ENCODE data around the gene UBE2N. TPM values are rescaled to one million over a fixed set of nuclear protein-coding genes. Genes with fewer than 3 reads are reported as not detected.

UBE2N gene
- total RNA-seq, 2 donors from 2014 or later, result 106 to 137 TPM

- Histone ChIP-seq H3K9ac (ENCODE audit: low read depth in 2 of 2, low read length in 2 of 2) (peak within 1 kb of the TSS; percentile 99), H3K4me1 (peaks cover 3% of the 10 kb centered on the region)
Measured at GRCh38 chr12:93377252-93378195, 64.2 kb downstream of the UBE2N start, which contains the start of gene NUDT4. TSS of gene NUDT4 (plus strand) at chr12:93377925. CDS start at chr12:93378323, 398 bp downstream.

GRCh38 chr12:93376436-93377251, 65.1 kb downstream of the UBE2N start:
- peak; percentile 67 for DNase-seq
- Histone ChIP-seq H3K36me3 (no peaks in the 10 kb centered on the region), H3K9me3 (no peaks in the 10 kb centered on the region), H3K27ac (peak overlapping the region; percentile 82), H3K4me1 (peaks cover 3% of the 10 kb centered on the region), H3K4me3 (peak overlapping the region; percentile 64), H3K27me3 (no peaks in the 10 kb centered on the region), H3K9ac (ENCODE audit: low read depth in 2 of 2, low read length in 2 of 2) (peak overlapping the region; percentile 45 to 70)
- intact Hi-C loops (cut with DNase I), result no loop called here
- no peak for TF ChIP-seq CTCF (IDR thresholded peaks at IDR 0.05)

More at GRCh38 chr12:93377252-93378195, 64.2 kb downstream of the UBE2N start, which contains the start of gene NUDT4:
- peak; percentile 99 for DNase-seq
- Histone ChIP-seq H3K9me3 (no peaks in the 10 kb centered on the region), H3K36me3 (no peaks in the 10 kb centered on the region), H3K4me3 (peak within 1 kb of the TSS; percentile 64), H3K27me3 (no peaks in the 10 kb centered on the region), H3K27ac (peak within 1 kb of the TSS; percentile 82)
- no peak for TF ChIP-seq CTCF (IDR thresholded peaks at IDR 0.05)
- intact Hi-C loops (cut with DNase I), result no loop called here

- Histone ChIP-seq H3K9me3 (no peaks in the 10 kb centered on the region), H3K9ac (ENCODE audit: low read depth in 2 of 2, low read length in 2 of 2) (peak overlapping the region; percentile 14 to 70), H3K27ac (peak overlapping the region; percentile 82), H3K4me3 (peak overlapping the region; percentile 64), H3K27me3 (no peaks in the 10 kb centered on the region), H3K36me3 (no peaks in the 10 kb centered on the region), H3K4me1 (peaks cover 3% of the 10 kb centered on the region)
- no peak for DNase-seq
- intact Hi-C loops (cut with DNase I), result no loop called here
- TF ChIP-seq CTCF (IDR thresholded peaks at IDR 0.05), result no peak
Measured at GRCh38 chr12:93375906-93376305, 65.8 kb downstream of the UBE2N start.

- no peak overlapping the region for H3K4me3 ChIP-seq
- peak overlapping the region in 1 of 2 donors; percentile 30 for H3K9ac ChIP-seq (ENCODE audit: low read depth in 2 of 2, low read length in 2 of 2)
- no peaks in the 10 kb centered on the region for H3K9me3 ChIP-seq
- peak overlapping the region; percentile 5 for H3K27ac ChIP-seq
- intact Hi-C loops (cut with DNase I), result no loop called here
- no peaks in the 10 kb centered on the region for H3K36me3 ChIP-seq
- TF ChIP-seq CTCF (IDR thresholded peaks at IDR 0.05), result no peak
- H3K4me1 ChIP-seq, result peaks cover 3% of the 10 kb centered on the region
- no peaks in the 10 kb centered on the region for H3K27me3 ChIP-seq
- DNase-seq, result peak; percentile 74
Measured at GRCh38 chr12:93373961-93374656, 67.6 kb downstream of the UBE2N start.

GRCh38 chr12:93370947-93371346, 70.8 kb downstream of the UBE2N start:
- Histone ChIP-seq H3K9me3 (no peaks in the 10 kb centered on the region), H3K27me3 (no peaks in the 10 kb centered on the region), H3K9ac (ENCODE audit: low read depth in 2 of 2, low read length in 2 of 2) (no peak overlapping the region), H3K36me3 (no peaks in the 10 kb centered on the region), H3K4me3 (no peak overlapping the region), H3K27ac (no peak overlapping the region), H3K4me1 (no peaks in the 10 kb centered on the region)
- intact Hi-C loops (cut with DNase I), result no loop called here
- no peak for DNase-seq
- no peak for TF ChIP-seq CTCF (IDR thresholded peaks at IDR 0.05)

Data from colonic mucosa (tissue), 4 donors.